HG02938 (cell line): ENCODE results near the gene ELK3.
"Not testable (repeated sequence)": the region's sequence is repeated elsewhere in the genome, so short reads cannot be mapped to it uniquely, and the experiment has no call there.

Experiments used
- ATAC-seq: cut with Tn5 transposase; IDR thresholded peaks from one replicate; pipeline ENCODE4 v1.9.1; 2021; ENCODE audit warnings: mild to moderate bottlenecking, moderate library complexity; ENCODE audit not compliant: unreplicated experiment

Gene ELK3

DNA sequence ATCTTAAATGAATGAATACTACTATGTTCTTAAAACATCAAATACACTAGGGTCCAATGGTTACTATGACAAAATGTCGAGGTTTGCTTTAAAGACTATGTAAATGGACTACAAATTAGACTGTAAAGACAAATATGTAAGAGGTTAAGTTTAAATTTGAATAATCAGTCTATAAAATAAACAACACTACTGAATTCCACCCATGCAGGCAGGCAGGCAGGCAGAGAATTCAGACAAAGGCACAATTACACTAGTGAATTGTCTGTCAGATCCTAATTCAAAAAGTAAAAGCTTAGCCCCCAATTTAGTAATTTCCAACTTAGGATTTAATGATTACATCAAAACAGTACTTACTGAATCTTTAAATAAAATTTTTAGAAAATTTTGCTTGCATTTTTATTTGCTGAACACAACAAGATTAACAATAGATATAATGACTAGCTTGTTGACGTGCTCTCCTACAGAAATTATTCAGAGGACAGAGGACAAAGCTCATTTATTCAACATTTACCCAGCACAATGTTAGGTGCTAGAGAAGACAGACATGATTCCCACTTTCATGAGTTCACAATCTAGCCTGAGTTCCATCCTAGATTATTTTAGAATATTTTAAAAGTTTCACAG is 108.6 kb downstream of the ELK3 start:
- ATAC-seq = no peak

- no peak for ATAC-seq
Observed at GRCh38 chr12:96303653-96304052, 109.5 kb downstream of the ELK3 start.

DNA sequence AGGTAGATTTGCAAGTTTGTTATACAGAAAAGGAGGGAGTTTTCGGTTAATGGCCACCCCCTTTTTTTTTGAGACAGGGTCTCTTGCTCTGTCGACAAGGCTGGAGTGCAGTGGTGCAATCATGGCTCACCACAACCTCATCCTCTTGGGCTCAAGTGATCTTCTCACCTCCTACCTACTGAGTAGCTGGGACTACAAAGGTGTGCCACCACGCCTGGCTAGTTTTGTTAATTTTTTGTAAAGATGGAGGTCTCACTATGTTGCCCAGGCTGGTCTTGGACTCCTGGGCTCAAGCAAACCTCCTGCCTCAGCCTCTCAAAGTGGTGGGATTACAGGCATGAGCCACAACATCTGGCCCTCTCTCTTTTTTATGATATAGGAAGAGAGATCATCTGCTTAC is 111.5 kb downstream of the ELK3 start:
- ATAC-seq = no peak

DNA sequence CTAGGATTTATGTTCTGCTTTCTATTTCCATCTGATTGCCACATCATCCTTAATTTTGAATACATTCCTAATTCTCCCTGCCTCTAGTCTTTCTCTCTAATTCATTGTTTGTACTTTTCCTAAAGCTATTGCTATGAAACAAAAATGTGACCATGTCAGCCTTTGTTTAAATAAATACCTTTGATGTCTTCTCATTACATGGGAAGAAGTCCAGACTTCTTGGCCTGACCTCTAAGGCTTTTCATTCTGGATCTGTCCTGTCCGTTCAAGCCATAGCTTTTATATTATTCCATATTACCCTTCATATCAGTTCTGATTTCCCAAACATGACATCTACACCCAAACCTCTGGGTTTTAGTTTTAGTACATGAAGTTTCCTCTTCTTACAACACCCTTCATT is 114.7 kb downstream of the ELK3 start:
- ATAC-seq = no peak

DNA sequence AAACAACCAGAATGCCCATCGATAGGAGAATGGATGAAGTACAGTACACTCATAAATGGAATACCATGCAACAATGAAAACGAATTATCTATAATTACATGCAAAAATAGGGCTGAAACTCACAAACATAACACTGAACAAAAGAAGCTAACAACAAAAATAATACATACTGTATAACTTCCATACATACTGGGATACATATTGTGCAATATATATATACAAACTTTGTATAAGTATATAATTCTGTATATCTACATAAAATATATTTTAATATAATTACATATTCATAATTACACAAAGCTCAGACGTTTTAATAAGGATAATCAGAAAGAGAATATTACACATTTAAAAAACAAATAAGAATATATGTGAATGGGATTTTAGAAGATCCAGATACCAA is 115.9 kb downstream of the ELK3 start:
- no peak for ATAC-seq

GRCh38 chr12:96311191-96311590 is 117.0 kb downstream of the ELK3 start:
- ATAC-seq = no peak

- ATAC-seq = no peak
Observed at GRCh38 chr12:96313606-96314005, 119.4 kb downstream of the ELK3 start.

- ATAC-seq = no peak
Observed at GRCh38 chr12:96314723-96315122, 120.5 kb downstream of the ELK3 start.

DNA sequence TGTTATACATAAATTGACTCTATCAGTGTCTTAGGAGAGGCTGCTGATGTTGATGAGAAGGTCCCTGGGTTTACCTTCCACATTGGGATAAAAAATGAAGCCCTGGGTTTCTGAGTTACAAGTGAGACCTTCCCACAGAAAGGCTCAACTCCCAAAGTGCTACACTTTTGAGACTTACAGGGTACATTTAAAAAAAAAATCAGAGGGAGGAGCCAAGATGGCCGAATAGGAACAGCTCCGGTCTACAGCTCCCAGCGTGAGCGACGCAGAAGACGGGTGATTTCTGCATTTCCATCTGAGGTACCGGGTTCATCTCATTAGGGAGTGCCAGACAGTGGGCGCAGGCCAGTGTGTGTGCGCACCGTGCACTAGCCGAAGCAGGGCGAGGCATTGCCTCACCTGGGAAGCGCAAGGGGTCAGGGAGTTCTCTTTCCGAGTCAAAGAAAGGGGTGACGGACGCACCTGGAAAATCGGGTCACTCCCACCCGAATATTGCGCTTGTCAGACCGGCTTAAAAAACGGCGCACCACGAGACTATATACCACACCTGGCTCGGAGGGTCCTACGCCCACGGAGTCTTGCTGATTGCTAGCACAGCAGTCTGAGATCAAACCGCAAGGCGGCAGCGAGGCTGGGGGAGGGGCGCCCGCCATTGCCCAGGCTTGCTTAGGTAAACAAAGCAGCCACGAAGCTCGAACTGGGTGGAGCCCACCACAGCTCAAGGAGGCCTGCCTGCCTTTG is 121.7 kb downstream of the ELK3 start:
- not testable (repeated sequence) for ATAC-seq

DNA sequence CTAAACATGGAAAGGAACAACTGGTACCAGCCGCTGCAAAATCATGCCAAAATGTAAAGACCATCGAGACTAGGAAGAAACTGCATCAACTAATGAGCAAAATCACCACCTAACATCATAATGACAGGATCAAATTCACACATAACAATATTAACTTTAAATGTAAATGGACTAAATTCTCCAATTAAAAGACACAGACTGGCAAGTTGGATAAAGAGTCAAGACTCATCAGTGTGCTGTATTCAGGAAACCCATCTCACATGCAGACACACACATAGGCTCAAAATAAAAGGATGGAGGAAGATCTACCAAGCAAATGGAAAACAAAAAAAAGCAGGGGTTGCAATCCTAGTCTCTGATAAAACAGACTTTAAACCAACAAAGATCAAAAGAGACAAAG is 123.6 kb downstream of the ELK3 start:
- ATAC-seq = not testable (repeated sequence)
